GM12878 (cell line): Measurements from ENCODE around the gene PRKG1. TPM values are rescaled to one million over a fixed set of nuclear protein-coding genes. Genes with fewer than 3 reads are reported as not detected.

ENCODE experiments used
- ATAC-seq: fragments of 200-7000 bp; cut with Tn5 transposase; 3 replicates; pipeline ENCODE4 v1.9.1; 2020; ENCODE audit warnings: mild to moderate bottlenecking, moderate library complexity
- BruUV-seq: library from RNA; stranded (reverse); fragments of 400-500 nt; replicated peaks from 2 replicates; lab custom pipeline; 2021; lab: Mats Ljungman, UMichigan
- CTCF ChIA-PET: fragments of 300-600 bp; sonication (Branson Sonifier 250); formaldehyde crosslinking; extraction: SDS; loops from one replicate; lab custom pipeline; 2021; ENCODE audit warnings: inconsistent platforms; lab: Yijun Ruan, JAX
- POLR2A ChIA-PET: fragments of 350-600 bp; formaldehyde crosslinking; extraction: SDS; loops from one replicate; lab custom pipeline; 2021; ENCODE audit warnings: inconsistent platforms; lab: Charles Lee
- RAD21 ChIA-PET: fragments of 300-600 bp; sonication (Branson Sonifier 250); formaldehyde crosslinking; loops from one replicate; lab custom pipeline; 2023; ENCODE audit warnings: antibody characterized with exemption; ENCODE audit not compliant: unreplicated experiment; lab: Charles Lee
- SMC1A ChIA-PET: fragments of 300-600 bp; sonication (Branson Sonifier 250); formaldehyde crosslinking; loops from one replicate; lab custom pipeline; 2023; ENCODE audit not compliant: unreplicated experiment, uncharacterized antibody; lab: Charles Lee
- DNase-seq: peaks from one replicate; pipeline ENCODE4 v3.0.0-alpha.2; 2011; ENCODE audit warnings: low read depth, low spot score
- FAIRE-seq: peaks from 3 replicates; lab custom pipeline; 2011; peaks lifted over from hg19 to GRCh38; lab: Jason Lieb, UNC
- H2AFZ ChIP-seq: 2 replicates; pipeline ENCODE4 v1.6.0; 2011; ENCODE audit warnings: low read depth, low read length, control low read depth; ENCODE audit not compliant: control insufficient read depth
- H3K27ac ChIP-seq: 2 replicates; pipeline ENCODE4 v1.5.1; 2011; ENCODE audit warnings: control low read depth; ENCODE audit not compliant: control insufficient read depth, insufficient read depth
- H3K27me3 ChIP-seq, 2 experiments: replicated peaks in 1 of 2; 2 replicates each; pipeline versions ENCODE4 v1.6.0 to v1.6.1; 2011; ENCODE audit warnings: low read length in 1 of 2; ENCODE audit not compliant: control insufficient read depth in 2 of 2, insufficient read depth in 2 of 2
- H3K36me3 ChIP-seq, 2 experiments: 2 replicates each; pipeline ENCODE4 v1.5.1; 2011; ENCODE audit warnings: low read length in 1 of 2; ENCODE audit not compliant: control insufficient read depth in 2 of 2, insufficient read depth in 2 of 2
- H3K4me1 ChIP-seq: 2 replicates; pipeline ENCODE4 v1.6.1; 2011; ENCODE audit warnings: mild to moderate bottlenecking, low read length, moderate library complexity, mixed read lengths; ENCODE audit not compliant: control insufficient read depth, insufficient read depth
- H3K4me2 ChIP-seq: 2 replicates; pipeline ENCODE4 v1.6.0; 2011; ENCODE audit warnings: control low read depth; ENCODE audit not compliant: control insufficient read depth, insufficient read depth
- H3K4me3 ChIP-seq: fragments of 200-600 bp; sonication (generic); 2 replicates; pipeline ENCODE4 v1.5.1; 2016
- H3K79me2 ChIP-seq: 2 replicates; pipeline ENCODE4 v1.6.0; 2011; ENCODE audit warnings: low read length; ENCODE audit not compliant: control insufficient read depth, insufficient read depth
- H3K9ac ChIP-seq: 2 replicates; pipeline ENCODE4 v1.8.0; 2011; ENCODE audit warnings: low read length, control low read depth, mixed read lengths; ENCODE audit not compliant: control insufficient read depth, insufficient read depth
- H3K9me3 ChIP-seq: replicated peaks from 3 replicates; pipeline ENCODE4 v1.5.1; 2011; ENCODE audit warnings: mild to moderate bottlenecking, low read length; ENCODE audit not compliant: control insufficient read depth, insufficient read depth
- H4K20me1 ChIP-seq: 2 replicates; pipeline ENCODE4 v1.6.0; 2011; ENCODE audit not compliant: control insufficient read depth, insufficient read depth
- BRCA1 ChIP-seq: IDR thresholded peaks from 2 replicates; pipeline ENCODE4 v1.6.1; 2011; ENCODE audit warnings: low read depth, low read length, improper control_type of control experiment
- CBFB ChIP-seq: IDR thresholded peaks from 2 replicates; pipeline ENCODE4 v1.6.1; 2016; ENCODE audit warnings: antibody characterized with exemption, low read depth
- EP300 ChIP-seq, 2 experiments: fragments of 150-350 bp in 1 of 2; IDR thresholded peaks; 2 replicates each; pipeline ENCODE4 v1.6.1; 2011 to 2012; ENCODE audit warnings: low read depth in 2 of 2, low read length in 2 of 2, borderline replicate concordance in 1 of 2, improper control_type of control experiment in 1 of 2, inconsistent platforms in 1 of 2; ENCODE audit not compliant: control insufficient read depth in 1 of 2
- HDGF ChIP-seq: fragments of 450-650 bp; IDR thresholded peaks from 2 replicates; pipeline ENCODE4 v1.6.1; 2016; ENCODE audit warnings: antibody characterized with exemption
- KDM1A ChIP-seq: fragments of 200-600 bp; sonication (generic); IDR thresholded peaks from 2 replicates; pipeline ENCODE4 v1.6.1; 2016; ENCODE audit warnings: borderline replicate concordance
- MYB ChIP-seq: fragments of 150-350 bp; IDR thresholded peaks from 2 replicates; pipeline ENCODE4 v1.6.1; 2014; ENCODE audit warnings: mild to moderate bottlenecking, low read depth, low read length, borderline replicate concordance
- MYC ChIP-seq: IDR thresholded peaks from 2 replicates; pipeline ENCODE4 v1.6.1; 2011; ENCODE audit warnings: mild to moderate bottlenecking, low read length, moderate library complexity, inconsistent platforms; ENCODE audit not compliant: insufficient read depth, insufficient replicate concordance, insufficient read length, severe bottlenecking
- NFYB ChIP-seq: IDR thresholded peaks from 2 replicates; pipeline ENCODE4 v1.6.1; 2011; ENCODE audit warnings: low read depth, mild to moderate bottlenecking, low read length, improper control_type of control experiment, moderate library complexity; ENCODE audit not compliant: insufficient read depth
- RAD51 ChIP-seq: fragments of 450-650 bp; IDR thresholded peaks from 2 replicates; pipeline ENCODE4 v1.6.1; 2016; ENCODE audit warnings: moderate library complexity, mild to moderate bottlenecking, inconsistent platforms
- RBBP5 ChIP-seq: fragments of 200-600 bp; sonication (generic); conservative IDR thresholded peaks from 2 replicates; pipeline ENCODE4 v1.6.1; 2016
- SIN3A ChIP-seq: IDR thresholded peaks from 2 replicates; pipeline ENCODE4 v1.6.1; 2012; ENCODE audit warnings: low read depth, low read length, improper control_type of control experiment
- ZNF207 ChIP-seq: fragments of 450-650 bp; IDR thresholded peaks from 2 replicates; pipeline ENCODE4 v1.6.1; 2014; ENCODE audit warnings: antibody characterized with exemption, mild to moderate bottlenecking, borderline replicate concordance
- WGBS: methylation state at CpG from one replicate; pipeline ENCODE4 v1.1.6; 2016; ENCODE audit warnings: low lambda C conversion rate; ENCODE audit not compliant: insufficient replicate concordance, insufficient coverage; ENCODE audit errors: missing lambda C conversion rate; 5-methylcytosine and 5-hydroxymethylcytosine counted together
- in situ Hi-C: fragments of 300-500 bp; cut with MboI; formaldehyde crosslinking; loops from 9 replicates; pipeline ENCODE4 v1.14.3; 2018; ENCODE audit warnings: mixed read lengths
- intact Hi-C: fragments of 100-400 bp; cut with micrococcal nuclease; formaldehyde crosslinking; loops from one replicate; pipeline ENCODE4 v1.14.2; 2022; ENCODE audit not compliant: unreplicated experiment
- polyA plus RNA-seq, 11 experiments: library from polyadenylated mRNA; depleted of rRNA in 4 of 11; unstranded in 6 of 11; stranded (reverse) in 5 of 11; fragments of >200 nt; fragmentation: Nextera tagmentation in 4 of 11; fragmentation: Illumina TruSeq in 1 of 11; extraction: Ambion mirVana in 4 of 11; extraction: Trizol in 1 of 11; gene quantifications; 1 replicate in 1 of 11; 2 replicates in 10 of 11; pipeline versions ENCODE4 v1.2.1 to v1.2.3, GENCODE V29; 2011 to 2016; ENCODE audit warnings: inconsistent platforms in 2 of 11, missing spikeins in 2 of 11, low read depth in 1 of 11
- total RNA-seq, 4 experiments: library from RNA; depleted of rRNA in 3 of 4; stranded (reverse); fragments of >200 nt in 3 of 4; fragmentation: Illumina TruSeq in 1 of 4; extraction: Trizol in 1 of 4; gene quantifications; 2 replicates each; pipeline versions ENCODE4 v1.2.1 to v1.2.3, GENCODE V29; 2013 to 2021
- TF ChIP-seq, protein P1 (sequence below): IDR thresholded peaks from 2 replicates; pipeline ENCODE4 v1.6.1; 2011; ENCODE audit warnings: mild to moderate bottlenecking, low read depth, low read length, moderate library complexity; ENCODE audit not compliant: insufficient replicate concordance
- TF ChIP-seq, protein P2 (sequence below): fragments of 150-350 bp; IDR thresholded peaks from 2 replicates; pipeline ENCODE4 v1.6.1; 2016; ENCODE audit warnings: low read depth, low read length
- TF ChIP-seq, protein P3 (sequence below): fragments of 450-650 bp; IDR thresholded peaks from 2 replicates; pipeline ENCODE4 v1.6.1; 2017; ENCODE audit warnings: antibody characterized with exemption, mild to moderate bottlenecking, moderate library complexity

PRKG1 gene
- total and polyA plus RNA-seq, 10 of the 15 experiments (the other 5 are each of a cell fraction or from before 2014, with no cell fraction given), result 0.04 to 0.05 TPM; not detected in 8

DNA sequence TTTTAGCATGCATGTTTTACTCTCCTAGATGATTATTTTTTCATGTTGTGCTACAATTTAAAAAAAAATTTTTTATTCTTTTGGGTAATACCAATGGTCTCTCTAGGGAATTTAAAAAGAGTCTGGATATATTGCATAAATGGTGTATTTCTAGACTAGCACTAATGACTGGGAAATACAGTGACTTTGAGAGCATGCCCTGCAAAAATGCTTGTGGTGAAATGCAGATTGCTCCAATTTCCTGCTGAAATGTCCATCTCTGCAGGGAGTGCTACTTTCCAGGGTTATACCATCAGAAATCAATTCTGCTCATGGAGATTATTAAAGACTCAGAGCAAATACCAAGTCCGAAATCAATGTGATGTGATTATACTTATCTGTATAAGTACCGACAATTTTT lies 186.1 kb downstream of the PRKG1 start:
- Histone ChIP-seq H4K20me1 (no peaks in the 10 kb centered on the region), H3K36me3 (no peaks in the 10 kb centered on the region), H3K4me3 (no peak overlapping the region), H2AFZ (no peak overlapping the region), H3K79me2 (no peaks in the 10 kb centered on the region), H3K4me2 (no peak overlapping the region), H3K4me1 (no peaks in the 10 kb centered on the region), H3K27me3 (no peaks in the 10 kb centered on the region), H3K9ac (no peak overlapping the region), H3K9me3 (no peaks in the 10 kb centered on the region), H3K27ac (no peak overlapping the region)
- BruUV-seq, result no TSS peak
- ChIA-PET CTCF (no interaction called here), POLR2A (no interaction called here), SMC1A (no interaction called here), RAD21 (no interaction called here)
- intact Hi-C loops (no loop called here), in situ Hi-C loops (no loop called here)
- no peak for ATAC-seq
- no peak for FAIRE-seq
- DNase-seq, result no peak
- WGBS, result 59% methylated on average over 2 of the region's 2 CpGs
- TF ChIP-seq NFYB (no peak), MYC (no peak), SIN3A (no peak), MYB (no peak), CBFB (no peak), RAD51 (no peak), HDGF (no peak), BRCA1 (no peak), RBBP5 (no peak), KDM1A (no peak), ZNF207 (no peak), EP300 (IDR thresholded peaks at IDR 0.05; ENCODE audit: borderline replicate concordance in 1 of 2, control insufficient read depth in 1 of 2, low read depth in 2 of 2, low read length in 2 of 2) (no peak)
- TF ChIP-seq, protein P1, sequence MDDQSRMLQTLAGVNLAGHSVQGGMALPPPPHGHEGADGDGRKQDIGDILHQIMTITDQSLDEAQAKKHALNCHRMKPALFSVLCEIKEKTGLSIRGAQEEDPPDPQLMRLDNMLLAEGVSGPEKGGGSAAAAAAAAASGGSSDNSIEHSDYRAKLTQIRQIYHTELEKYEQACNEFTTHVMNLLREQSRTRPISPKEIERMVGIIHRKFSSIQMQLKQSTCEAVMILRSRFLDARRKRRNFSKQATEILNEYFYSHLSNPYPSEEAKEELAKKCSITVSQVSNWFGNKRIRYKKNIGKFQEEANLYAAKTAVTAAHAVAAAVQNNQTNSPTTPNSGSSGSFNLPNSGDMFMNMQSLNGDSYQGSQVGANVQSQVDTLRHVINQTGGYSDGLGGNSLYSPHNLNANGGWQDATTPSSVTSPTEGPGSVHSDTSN, result no peak
- TF ChIP-seq, protein P2, sequence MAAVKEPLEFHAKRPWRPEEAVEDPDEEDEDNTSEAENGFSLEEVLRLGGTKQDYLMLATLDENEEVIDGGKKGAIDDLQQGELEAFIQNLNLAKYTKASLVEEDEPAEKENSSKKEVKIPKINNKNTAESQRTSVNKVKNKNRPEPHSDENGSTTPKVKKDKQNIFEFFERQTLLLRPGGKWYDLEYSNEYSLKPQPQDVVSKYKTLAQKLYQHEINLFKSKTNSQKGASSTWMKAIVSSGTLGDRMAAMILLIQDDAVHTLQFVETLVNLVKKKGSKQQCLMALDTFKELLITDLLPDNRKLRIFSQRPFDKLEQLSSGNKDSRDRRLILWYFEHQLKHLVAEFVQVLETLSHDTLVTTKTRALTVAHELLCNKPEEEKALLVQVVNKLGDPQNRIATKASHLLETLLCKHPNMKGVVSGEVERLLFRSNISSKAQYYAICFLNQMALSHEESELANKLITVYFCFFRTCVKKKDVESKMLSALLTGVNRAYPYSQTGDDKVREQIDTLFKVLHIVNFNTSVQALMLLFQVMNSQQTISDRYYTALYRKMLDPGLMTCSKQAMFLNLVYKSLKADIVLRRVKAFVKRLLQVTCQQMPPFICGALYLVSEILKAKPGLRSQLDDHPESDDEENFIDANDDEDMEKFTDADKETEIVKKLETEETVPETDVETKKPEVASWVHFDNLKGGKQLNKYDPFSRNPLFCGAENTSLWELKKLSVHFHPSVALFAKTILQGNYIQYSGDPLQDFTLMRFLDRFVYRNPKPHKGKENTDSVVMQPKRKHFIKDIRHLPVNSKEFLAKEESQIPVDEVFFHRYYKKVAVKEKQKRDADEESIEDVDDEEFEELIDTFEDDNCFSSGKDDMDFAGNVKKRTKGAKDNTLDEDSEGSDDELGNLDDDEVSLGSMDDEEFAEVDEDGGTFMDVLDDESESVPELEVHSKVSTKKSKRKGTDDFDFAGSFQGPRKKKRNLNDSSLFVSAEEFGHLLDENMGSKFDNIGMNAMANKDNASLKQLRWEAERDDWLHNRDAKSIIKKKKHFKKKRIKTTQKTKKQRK, result no peak
- TF ChIP-seq, protein P3, sequence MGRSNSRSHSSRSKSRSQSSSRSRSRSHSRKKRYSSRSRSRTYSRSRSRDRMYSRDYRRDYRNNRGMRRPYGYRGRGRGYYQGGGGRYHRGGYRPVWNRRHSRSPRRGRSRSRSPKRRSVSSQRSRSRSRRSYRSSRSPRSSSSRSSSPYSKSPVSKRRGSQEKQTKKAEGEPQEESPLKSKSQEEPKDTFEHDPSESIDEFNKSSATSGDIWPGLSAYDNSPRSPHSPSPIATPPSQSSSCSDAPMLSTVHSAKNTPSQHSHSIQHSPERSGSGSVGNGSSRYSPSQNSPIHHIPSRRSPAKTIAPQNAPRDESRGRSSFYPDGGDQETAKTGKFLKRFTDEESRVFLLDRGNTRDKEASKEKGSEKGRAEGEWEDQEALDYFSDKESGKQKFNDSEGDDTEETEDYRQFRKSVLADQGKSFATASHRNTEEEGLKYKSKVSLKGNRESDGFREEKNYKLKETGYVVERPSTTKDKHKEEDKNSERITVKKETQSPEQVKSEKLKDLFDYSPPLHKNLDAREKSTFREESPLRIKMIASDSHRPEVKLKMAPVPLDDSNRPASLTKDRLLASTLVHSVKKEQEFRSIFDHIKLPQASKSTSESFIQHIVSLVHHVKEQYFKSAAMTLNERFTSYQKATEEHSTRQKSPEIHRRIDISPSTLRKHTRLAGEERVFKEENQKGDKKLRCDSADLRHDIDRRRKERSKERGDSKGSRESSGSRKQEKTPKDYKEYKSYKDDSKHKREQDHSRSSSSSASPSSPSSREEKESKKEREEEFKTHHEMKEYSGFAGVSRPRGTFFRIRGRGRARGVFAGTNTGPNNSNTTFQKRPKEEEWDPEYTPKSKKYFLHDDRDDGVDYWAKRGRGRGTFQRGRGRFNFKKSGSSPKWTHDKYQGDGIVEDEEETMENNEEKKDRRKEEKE, result no peak
- TF ChIP-seq, all 136 proteins: peak for 0
